Activated CD8-positive, alpha-beta memory T cell treated with anti-CD3 and anti-CD28 coated beads, Interleukin-2, amount 50 U/mL, for 4 hours (primary cell): ENCODE measurements around the gene COMMD1.
"Not testable (repeated sequence)": the region's sequence is repeated elsewhere in the genome, so short reads cannot be mapped to it uniquely, and the experiment has no call there.

Experiments used
- DNase-seq: peaks from one replicate; pipeline ENCODE4 v3.0.0-alpha.2; 2020

COMMD1 gene

DNA sequence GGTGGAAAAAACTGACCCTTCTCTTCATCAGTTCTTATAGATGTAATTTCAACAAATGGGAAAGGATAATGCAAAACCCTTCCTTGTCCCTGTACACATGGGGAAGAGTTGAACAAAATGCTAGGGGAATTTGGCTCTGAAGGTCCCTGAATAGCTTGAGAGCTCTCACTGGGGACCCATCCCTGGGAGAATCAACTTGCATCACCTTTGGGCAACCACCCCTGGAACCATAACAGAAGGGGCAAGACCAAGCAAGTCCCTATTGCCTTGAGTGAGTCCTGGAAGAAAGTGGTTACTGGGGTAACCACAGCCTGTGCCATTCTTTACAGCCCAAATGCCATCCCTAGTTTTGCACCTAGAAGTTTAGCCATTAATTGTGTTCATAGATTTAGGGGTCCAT, 238.2 kb downstream of the COMMD1 start:
- no peak for DNase-seq

DNA sequence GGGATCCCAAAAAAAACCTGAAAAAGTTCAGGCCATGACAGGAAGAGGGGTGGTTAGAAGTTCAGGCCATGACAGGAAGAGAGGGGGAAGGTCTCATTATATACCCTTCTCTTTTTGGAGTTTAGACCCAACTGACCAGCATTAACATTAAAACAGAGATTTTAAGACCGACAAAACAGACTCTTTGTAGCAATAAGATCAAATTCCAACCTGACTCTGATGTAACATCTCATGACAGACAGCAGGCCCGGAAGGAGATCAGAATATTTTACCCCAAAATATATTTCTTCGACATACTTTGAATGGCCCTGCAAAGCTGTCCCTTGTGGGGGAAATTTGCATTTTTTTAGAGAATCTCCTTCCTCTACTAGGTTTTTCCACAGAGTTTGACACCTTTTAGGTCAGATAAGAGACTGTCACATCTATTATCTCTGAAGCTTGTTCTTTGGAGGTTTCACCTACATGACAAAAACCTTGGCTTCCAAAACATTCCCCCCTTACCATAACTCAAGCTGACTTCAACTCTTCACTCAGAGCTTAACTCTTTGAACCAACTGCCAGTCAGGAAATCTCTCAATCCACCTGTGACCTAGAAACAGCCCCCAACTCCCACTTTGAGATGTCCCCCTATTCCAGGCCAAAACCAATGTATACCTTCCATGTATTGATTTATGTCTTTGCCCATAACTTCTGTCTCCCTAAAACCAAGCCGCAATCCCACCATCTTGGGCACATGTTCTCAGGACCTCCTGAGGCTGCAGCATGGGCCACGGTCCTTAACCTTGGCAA, 239.4 kb downstream of the COMMD1 start:
- no peak for DNase-seq

DNA sequence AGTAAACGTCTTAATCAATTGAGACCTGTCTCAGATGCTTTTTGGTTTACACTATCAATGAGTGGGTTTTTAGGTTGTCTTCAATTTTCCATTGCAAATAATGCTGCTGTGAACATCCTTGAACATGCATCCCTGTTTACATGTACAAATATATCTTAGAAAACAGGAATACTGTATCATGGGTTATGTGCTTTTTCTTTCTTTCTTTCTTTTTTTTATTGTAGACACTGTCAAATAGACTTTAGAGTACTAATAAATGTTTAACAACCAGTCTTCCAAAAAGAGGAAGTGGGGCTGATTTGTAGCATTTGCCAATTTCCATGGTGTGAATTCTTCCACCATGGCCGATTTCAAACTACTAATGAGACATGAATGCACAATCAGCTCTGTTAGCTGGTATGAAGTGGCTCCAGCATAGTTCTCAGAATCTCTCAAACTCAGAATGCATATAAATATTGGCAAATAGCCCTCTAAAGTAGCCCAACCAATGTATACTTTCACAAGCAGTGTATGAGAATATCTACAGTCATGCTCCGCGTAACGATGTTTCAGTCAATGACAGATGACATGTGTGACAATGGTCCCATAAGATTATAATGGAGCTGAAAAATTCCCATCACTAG, 240.1 kb downstream of the COMMD1 start:
- DNase-seq = no peak

DNA sequence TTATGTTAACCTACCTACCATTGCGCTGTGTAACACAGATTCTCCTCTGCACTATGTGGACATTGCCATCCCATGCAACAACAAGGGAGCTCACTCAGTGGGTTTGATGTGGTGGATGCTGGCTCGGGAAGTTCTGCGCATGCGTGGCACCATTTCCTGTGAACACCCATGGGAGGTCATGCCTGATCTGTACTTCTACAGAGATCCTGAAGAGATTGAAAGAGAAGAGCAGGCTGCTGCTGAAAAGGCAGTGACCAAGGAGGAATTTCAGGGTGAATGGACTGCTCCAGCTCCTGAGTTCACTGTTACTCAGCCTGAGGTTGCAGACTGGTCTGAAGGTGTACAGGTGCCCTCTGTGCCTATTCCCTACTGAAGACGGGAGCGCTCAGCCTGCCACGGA, 241.3 kb downstream of the COMMD1 start:
- peak; percentile 17 for DNase-seq

DNA sequence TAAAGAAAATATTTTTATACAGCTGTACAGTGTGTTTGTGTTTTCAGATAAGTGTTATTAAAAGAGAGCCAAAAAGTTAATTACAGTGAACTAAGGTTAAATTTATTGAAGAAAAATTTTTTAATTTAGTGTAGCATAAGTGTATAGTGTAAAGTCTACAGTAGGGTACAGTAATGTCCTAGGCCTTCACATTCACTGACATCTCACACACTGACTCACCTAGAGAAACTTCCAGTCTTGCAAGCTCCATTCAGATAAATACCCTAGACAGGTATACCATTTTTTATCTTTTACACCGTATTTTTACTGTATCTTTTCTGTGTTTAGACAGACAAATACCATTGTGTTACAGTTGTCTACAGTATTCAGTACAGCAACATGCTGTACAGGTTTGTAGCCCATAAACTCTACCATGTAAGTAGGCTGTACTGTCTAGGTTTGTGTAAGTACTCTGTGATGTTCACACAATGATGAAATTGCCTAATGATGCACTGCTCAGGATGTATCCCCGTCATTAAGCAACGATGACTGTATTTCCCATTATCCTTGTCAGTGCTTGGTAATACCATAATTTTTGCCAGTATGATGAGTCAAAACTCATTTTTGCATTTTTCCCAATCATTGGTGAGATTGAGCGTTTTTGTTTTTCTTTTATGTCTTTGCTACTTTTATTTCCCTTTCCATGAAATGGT, 242.3 kb downstream of the COMMD1 start:
- DNase-seq = no peak

DNA sequence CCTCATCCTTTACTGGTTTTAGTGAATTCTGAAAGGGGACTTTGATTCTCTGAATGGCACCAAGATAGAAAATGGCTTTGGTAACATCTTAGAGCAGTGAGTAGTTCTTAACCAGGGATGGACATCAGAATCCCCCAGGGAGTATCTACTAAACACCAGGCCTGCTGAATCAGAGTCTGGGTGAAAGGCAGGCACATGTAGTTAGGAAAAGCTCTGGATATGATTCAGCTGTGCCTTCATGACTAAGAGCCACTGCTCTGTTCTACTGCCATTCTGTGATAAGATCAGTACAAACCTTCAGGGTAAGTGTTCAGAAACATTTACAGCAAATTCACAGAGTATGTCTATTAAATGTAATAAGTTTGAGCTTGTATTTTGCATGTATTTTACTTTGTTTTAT, 244.2 kb downstream of the COMMD1 start:
- no peak for DNase-seq

DNA sequence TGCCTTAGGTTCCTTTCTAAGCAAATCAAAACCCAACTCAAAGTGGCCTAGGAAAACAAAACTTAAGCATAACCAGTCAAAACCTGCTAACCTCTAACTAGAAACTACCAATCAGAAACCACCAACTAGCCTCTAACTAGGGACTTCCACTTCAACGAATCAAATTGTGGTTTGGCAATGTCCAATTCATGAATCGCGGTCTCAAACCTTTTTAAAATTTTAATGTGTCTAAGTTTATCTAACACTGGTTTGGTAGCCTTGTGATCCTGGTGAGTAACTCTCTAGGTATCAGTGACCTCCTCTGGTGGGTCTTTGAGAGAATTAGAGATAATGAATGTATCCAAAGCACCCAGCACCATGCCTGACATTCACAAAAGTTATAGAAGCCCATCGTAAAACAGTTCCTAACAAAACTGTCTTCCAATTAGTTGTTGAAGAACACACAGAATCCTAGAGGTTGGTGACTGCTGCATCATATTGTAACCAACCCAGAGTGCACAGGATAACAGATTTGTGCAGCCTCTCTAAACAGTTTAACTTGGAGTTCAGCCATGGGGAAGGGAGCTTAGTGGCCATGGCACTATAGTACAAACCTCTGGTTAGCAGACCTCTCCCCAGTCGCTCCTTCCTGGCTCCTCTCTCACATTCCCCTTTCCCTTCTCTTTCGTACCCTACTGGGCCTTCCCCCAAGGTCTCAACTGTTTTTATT, 245.3 kb downstream of the COMMD1 start:
- no peak for DNase-seq

DNA sequence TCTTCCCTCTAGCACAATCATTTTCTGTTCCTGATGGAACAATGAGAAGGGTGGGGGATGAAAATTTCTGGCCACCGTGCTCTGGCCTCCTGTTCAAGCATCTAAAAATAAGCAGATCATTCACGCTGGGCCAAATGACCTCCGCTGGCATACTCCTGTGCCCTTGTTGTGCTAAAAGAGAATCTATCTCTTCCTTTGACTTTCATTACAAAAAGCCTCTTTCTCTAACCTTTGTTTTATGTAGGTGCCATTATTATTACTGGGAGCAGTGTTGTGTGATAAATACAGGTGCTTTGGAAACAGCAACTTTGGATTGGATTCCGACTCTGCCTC, 245.8 kb downstream of the COMMD1 start:
- DNase-seq = no peak

DNA sequence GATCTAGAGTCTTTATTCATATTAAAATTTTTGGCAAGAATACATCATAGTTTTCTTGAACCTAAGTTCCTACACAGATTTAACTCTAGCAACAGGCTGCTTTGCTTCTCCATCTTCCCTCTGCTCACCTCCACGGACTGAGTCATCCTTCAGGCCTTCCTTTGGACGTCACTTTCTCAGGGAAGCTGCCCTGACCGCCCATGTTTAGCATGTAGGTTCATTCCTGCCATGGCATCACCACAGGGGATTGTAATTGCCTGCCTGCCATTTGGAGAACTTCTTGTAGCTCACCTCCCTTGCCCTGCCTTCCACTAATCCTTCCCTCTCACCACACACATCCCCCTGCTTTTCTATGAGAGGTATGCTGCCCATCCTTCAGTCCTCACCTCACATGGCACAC, 246.5 kb downstream of the COMMD1 start:
- no peak for DNase-seq

DNA sequence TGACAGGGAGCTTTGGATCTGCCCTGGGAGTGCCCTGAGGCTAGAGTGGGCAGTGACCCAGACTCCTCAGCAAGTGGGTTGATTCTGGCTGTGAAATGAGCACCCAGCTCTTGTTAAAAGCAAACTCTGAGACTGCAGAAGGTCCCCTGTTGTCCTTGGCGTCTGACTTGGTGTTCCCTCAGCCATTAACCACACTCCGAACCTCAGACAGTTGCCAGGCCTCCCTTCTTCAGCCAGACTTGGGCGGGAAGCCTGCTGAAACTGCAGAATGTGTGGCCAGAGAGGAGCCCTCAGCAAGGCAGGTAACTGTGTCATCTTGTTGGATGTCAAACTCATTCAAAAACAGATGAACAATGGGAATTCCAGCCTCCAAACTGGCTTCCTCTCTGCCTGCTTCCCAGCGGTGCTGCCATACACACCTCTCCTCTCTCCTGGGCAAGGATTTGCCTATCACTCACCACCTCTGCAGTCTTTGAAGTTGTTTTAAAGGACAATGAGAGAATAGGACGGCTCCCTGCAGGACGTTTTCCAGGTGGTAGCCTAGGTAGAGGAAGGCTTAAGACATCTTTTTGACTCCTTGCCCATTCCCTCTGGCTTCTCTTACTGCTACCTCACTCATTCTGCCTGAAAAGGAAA, 251.5 kb downstream of the COMMD1 start:
- DNase-seq = no peak

DNA sequence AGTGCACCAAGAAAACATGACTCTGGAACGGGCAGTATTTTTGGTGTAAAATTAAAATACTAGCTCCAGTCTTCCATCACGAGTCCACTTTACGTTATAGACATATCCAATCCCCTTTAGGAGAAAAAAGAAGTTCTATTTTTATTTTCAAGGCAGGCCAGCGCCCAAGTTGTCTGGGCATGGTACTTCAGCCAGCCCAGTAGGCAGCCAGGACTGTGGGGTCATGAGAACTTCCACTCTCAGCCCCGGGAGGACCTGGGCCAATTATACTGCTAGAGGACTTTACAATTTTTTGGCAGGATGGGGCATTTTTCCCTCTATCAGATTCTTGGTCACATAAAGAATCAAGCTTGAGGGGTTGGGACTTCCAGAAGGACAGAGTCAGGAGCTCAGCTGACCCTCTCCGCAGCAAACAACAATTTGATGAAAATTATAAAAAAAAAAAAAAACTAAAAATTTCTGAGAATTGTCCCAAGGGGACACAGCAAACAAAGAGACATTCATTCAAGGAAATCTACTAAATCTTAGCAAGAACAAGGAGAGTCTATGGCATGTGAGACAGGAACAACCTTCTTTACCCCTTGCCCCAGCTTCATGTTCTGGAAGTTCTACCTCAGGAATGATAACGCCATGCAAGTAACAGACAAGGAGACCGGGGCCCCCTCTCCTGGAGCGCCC, 253.1 kb downstream of the COMMD1 start:
- DNase-seq = no peak

DNA sequence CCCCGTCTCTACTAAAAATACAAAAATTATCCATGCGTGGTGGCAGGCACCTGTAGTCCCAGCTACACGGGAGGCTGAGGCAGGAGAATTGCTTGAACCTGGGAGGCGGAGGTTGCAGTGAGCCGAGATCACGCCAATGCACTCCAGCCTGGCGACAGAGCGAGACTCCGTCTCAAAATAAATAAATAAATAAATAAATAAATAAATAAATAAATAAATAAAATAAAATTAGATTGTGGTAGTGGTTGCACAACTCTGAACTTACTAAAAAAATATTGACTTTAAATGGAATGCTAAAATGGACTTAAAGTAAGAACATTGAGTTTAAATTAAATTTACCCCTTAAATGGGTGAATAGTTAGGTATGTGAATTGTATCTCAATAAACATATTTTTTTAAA, 255.2 kb downstream of the COMMD1 start:
- DNase-seq = not testable (repeated sequence)

DNA sequence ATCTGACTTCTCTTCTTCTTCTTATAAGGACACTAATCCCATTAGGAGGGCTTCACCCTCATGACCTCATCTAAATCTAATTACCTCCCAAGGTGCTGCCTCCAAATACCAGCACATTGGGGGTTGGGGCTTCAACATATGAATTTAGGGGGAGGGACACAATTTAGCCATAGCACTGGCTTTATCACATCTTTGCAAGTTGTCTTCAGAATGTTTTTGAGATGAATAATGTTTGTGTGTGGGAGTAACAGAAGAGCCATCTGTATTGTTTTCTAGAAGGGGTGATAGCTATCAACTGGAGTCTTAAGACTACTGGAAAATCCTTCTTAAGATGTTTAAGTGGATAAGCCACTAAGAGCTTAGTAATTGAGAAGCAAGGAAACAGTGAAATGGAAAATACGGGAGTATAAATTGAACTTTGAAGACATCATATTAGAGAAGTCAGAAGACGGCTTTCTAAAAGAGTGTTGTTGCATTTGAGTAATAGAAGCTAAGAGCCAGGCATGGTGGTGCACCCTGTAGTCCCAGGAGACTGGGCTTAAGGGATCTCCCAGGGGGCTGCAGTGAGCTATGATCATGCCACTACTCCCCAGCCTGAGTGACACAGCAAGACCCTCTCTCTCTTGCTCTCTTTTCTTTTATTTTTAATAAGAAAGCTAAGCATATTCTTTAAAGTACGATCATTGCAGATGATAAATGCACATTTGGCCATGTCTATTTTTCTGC, 257.8 kb downstream of the COMMD1 start:
- DNase-seq = no peak

DNA sequence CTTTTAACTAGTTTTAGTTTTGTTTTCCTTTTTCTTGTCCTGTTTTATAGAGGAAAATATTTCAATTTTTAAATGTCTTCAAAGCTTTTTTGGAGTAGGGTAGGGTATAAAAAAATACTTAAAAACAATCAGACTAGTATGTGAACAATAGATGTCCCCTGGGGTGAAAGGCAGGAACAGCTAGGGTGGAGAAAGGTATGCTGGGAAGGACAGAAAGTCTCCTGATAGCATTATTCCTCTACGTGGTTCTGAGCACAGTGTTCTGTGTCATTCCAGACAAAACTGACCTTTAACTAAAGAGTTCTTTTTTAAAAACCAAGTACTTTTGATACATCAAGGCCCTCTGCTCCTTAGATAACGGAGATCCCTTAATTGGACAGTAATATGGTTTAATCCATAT, 258.4 kb downstream of the COMMD1 start:
- DNase-seq = no peak

DNA sequence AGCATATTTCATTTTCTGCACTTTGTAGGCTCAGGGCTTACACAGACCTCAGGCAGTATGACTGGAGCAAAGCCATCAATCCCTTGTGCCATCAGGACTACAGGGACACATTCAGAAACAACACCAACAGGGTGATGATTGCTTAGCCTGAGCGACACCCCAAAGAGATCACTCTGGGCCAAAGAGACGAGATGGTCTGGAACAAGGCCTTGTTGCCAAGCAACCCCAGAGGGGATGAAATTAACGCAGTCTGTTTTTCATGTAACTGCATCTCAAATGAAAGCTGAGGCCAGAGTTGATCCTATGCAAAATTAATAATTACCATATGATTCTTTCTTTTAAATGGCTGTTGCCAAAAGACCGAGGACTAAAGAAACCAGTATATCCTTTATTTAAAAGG, 270.3 kb downstream of the COMMD1 start:
- no peak for DNase-seq

DNA sequence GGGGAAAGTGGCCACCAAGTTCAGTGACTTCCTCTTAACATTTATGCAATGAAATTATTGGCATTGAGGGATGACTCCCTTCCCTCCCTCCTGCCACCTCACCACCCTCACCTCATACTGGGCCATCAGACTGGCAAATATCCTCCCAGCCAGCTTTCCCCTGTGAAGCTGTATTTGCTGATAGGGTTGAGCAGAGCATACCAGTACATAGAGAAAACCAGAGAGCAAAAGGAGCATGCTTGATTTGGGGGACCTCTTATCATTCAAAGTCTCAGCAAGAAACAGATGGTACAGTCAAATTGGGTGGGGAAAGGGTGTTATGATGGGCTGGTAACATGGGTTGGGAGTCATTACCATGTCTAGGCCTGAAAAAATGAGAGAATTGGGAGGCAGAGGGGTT, 271.3 kb downstream of the COMMD1 start:
- no peak for DNase-seq

DNA sequence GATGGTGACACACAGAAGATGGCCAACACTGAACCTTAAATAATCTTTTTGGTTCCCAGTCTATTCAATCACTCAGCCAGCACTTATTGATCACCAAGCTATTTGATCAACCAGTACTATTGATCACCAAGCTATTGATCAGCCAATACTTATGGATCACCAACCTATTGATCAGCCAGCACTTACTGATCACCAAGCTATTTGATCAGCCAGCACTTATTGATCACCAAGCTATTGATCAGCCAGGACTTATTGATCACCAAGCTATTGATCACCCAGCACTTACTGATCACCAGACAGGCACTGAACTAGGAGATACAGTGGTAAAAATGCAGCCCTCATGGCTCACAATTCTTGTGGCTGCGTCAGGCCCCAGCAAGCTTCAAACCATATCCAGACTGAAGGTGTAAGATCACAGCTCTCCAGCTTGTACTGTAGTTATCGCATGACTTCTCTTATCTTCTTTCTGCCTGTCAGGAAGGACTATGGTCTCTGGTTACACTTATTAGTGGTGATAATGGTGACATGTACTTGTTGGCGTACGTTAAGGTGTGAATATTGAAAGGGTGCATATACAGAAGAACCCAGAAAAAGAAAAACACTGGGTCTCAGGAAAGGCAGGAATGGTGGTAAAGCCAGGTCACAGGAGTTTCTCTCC, 272.0 kb downstream of the COMMD1 start:
- DNase-seq = no peak

DNA sequence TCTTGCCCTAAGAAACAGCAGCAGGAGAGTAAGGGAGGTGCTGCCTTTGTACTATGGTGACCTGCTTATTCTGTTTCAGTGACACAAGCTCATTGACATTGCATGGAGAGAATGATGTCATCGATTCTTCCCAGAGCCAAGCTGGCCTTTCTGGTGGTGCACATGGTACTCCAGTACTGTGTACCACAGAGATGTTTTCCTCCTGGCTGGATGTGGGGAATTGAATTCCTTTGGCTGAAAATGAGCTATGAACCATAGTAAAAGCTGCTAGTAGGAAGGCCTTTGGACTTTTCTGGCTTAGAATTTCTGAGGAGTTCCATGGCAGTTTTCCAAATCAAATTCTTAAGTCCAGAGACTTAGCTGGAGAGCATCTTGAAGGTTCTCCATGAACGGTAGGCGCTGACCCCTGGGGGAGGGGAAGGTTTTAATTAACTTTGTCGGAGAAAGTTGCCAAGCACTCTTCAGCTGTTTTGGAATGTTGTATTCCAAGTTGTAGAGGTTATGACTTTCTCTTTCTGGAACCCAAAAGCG, 273.3 kb downstream of the COMMD1 start:
- DNase-seq = no peak

DNA sequence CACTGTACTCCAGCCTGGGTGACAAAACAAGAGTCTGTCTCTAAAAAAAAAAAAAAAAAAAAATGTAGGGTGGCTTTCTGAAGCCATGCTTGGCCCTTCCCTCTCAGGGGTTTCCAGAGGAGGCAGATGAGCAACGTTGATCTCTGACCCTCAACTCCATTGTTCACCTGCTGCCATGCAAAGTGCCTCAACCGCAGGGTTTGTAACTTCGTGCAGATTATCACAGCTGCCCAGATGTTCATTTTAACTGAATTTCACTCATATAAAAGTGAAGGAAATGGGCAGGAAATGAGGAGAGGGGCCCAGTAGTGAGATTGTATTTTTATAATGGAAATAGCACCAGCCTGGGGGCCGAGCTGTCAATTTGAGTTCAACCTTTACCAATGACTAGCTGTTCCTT, 275.5 kb downstream of the COMMD1 start:
- DNase-seq = no peak

DNA sequence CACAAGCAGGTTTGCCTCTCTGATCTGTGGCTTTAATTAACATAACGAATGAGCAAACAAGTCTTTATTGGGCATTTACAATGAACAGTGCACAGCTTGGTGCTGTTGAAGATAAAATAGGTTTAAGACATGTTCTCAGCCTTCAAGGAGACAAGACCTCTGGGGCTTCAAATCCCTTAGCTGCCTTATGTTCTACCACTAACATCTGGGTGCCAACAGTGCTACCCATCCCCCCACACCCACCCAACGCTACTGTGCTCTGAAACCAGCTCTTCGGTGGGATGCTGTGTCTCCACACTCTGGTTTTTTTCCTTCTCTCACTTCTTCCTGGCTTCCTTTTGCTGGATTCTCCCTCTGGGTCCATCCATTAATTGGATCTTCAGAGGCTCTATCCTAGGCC, 276.4 kb downstream of the COMMD1 start:
- no peak for DNase-seq
